HK-2 (cell line): Measurements from ENCODE around the gene KLHL17.
"Not testable (repeated sequence)": the region's sequence is repeated elsewhere in the genome, so short reads cannot be mapped to it uniquely, and the experiment has no call there.

ENCODE experiments used
- DNase-seq: peaks from one replicate; pipeline ENCODE4 v3.0.0-alpha.2; 2018; ENCODE audit not compliant: unreplicated experiment

Gene KLHL17

DNA sequence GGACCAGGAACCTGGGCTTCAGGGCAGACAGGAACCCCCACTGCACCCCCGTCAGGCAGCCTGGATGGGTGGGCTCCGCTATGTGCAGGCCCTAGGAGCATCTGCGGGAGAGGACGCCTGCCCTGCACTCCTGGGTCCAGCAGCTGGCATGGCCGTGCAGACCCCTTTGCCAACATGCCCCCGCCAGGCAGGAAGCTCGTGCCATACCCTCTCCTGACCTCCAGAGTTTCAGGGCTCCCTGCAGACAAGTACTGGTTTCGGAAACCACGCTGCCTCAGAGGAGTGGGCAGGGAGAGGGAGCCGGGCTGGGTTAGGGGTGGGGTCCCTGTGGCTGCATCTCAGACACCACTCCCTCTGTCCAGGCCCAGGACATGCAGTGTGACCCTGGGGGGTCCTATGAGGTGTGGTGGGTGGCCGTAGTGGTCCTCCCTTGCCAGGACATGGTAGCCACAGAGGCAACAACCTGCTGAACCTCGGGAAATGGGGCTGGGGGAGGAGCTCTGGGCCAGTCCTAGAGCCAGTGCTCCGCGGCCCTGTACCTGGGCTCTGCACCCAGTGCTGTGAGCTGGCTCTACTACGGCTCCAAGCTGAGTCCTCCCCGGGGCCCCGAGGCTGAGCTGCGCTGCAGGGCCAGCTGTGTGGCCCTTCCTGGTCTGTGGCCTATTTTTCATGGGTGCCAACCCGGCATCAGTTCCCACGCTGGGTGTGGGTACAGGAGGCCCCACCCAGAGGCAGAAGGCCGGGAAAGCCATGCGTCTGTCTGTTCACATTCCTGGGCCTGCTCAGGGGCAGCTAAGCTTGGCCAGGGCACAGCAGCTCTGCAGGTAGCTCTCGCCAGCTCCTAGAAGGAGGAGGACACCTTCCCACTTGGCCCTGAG lies 7.3 kb downstream of the KLHL17 start:
- DNase-seq: no peak

DNA sequence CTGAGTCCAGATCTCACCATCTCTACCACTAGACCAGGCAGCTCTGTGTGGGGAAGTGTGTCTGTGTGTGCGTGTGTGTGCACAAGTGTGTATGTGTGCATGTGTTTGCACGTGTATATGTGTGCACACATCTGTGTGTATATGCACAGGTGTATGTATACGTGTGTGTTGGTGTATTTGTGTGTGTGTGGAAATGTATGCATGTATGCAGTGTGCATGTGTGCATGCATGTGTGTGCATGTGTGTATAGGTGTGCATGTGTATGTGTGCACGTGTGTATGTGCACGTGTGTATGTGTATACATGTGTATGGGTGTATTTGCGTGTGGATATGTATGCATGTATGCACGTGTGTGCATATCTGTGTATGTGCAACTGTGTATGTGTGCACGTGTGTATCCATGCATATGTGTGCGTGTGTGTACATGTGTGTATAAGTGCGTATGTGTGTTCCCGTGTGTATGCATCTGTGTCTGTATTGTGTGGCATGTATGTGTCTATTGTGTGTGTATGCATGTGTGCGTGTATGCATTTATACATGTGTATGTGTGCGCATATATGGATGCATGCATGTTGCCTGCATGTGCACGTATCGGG lies 9.0 kb downstream of the KLHL17 start:
- no peak for DNase-seq

DNA sequence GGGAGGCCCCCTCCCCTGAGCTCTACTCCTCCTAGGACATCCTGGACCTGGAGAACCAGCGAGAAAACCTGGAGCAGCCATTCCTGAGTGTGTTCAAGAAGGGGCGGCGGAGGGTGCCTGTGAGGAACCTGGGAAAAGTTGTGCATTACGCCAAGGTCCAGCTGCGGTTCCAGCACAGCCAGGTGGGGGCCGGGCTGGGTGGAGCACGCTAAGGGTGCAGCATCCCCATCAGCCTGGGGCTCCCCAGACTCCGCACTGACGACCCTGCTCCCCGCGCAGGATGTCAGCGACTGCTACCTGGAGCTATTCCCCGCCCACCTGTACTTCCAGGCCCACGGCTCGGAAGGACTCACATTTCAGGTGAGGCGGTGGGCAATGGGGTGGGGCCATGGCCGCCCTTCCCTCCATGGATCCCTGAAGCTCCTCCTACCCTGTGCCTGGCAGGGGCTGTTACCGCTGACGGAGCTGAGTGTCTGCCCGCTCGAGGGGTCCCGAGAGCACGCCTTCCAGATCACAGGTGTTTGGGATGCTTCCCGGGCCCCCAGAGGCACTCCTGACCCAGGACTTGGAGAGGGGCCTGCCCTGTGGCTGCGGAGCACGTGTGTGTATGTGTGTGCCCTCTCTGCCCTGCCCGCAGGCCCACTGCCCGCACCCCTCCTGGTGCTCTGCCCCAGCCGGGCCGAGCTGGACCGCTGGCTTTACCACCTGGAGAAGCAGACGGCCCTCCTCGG lies 10.0 kb downstream of the KLHL17 start:
- DNase-seq: no peak

DNA sequence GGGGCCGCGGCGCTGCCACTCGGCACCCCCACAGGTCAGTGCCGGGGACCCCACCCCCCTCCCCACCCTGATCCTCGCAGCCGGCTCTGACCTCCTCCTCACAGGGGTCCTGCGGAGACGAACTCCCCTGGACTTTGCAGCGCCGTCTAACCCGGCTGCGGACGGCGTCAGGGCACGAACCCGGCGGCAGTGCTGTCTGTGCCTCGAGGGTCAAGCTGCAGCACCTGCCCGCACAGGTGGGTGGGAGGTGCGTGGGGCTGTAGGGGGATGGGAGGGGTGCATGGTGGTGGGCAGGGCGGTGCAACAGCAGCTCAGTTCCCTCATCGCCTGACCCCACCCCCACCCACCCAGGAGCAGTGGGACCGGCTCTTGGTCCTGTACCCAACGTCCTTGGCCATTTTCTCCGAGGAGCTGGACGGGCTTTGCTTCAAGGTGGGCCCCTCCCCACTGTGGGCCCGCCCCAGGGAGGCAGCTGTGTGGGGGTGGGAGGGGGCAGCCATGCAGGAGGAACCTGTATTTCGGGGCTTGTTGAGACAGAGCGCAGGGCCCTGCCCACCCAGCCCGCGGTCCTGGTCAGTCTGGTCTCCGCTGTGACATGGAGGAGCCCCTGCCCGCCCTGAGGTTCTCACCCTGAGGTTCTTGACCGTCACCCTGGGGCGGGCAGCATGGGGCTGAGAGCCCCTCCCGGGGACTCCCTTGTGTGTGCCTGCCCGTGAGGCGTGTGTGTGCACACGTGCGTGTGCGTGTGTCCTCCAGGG lies 10.8 kb downstream of the KLHL17 start:
- no peak for DNase-seq

DNA sequence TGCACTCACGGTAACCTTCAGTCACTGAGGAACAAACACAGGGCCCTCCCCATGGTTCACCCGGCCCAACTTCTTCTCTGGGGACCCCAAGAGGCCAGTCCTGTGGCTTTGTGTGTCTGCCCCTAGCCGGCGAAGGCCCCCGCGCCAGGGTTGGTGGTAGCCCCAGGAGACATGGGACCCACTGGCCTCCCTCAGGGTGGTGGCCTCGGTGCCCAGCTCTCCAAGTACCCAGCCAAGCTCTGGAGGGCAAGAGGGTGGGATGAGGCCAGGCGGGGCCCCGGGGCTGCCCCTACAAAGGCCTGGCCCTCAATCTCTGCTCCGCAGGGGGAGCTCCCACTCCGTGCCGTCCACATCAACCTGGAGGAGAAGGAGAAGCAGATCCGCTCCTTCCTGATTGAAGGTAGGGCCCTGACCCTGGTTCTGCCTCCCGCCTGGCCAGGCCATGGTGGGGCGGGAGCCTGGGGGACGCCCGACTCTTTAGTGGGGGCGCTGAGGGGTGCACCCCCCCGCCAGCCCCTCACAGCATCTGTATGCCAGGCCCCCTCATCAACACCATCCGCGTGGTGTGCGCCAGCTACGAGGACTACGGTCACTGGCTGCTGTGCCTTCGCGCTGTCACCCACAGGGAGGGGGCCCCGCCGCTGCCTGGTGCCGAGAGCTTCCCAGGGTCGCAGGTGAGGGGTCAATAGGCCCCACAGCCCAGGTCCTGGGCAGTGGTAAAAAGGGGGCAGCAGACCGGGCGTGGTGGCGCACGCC lies 11.5 kb downstream of the KLHL17 start:
- DNase-seq: no peak

DNA sequence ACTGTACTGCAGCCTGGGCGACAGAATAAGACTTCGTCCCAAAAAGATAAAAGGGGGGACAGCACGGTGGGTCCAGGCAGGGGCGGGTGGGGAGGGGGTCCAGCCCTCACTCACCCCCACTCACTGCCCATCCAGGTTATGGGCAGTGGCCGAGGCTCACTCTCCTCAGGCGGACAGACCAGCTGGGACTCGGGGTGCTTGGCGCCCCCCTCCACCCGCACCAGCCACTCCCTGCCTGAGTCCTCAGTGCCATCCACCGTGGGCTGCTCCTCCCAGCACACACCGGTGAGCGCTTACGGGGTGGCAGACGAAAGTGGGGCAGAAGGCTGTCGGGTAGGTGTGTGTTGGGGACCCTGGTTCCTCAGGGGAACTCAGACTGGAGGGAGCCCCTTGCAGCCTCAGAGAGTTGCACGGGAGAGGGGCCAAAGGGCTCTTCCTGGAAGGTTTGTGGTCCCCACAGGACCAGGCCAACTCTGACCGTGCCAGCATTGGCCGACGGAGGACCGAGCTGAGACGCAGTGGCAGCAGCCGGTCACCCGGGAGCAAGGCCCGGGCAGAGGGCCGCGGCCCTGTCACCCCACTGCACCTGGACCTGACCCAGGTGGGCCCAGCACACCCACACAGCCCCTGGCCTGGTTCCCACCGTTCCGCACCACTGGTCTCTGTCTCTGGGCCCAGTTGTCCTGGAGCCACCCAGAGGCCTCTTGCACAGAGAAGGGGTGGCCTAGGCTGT lies 12.5 kb downstream of the KLHL17 start:
- no peak for DNase-seq

DNA sequence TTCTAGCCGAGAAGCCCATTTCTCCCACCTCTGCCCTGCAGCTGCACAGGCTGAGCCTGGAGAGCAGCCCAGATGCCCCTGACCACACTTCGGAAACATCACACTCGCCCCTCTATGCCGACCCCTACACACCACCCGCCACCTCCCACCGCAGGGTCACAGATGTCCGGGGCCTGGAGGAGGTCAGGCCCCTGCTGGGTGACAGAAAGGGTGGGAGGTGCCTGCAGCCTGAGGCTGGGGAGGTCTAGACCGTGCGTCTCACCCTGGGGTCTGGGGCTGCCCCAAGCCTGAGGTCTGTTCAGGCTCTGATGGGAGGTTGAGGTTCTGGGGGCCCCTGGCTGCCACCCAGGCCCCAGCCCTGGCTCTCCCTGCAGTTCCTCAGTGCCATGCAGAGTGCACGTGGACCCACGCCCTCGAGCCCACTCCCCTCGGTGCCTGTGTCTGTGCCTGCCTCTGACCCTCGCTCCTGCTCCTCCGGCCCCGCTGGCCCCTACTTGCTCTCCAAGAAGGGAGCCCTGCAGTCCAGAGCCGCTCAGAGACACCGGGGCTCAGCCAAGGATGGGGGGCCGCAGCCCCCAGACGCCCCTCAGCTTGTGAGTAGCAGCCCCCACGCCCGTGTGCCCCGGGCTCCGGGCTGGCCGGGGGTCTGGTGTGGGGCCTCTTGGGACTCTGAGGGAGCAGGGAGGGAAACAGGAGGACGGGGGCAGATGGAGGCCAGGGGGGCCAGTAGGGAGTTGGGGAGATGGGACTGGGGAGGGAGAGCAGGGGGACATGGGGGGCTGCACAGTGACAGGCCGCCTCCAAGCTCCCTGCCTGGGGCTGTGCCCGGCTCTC lies 13.3 kb downstream of the KLHL17 start:
- no peak for DNase-seq

DNA sequence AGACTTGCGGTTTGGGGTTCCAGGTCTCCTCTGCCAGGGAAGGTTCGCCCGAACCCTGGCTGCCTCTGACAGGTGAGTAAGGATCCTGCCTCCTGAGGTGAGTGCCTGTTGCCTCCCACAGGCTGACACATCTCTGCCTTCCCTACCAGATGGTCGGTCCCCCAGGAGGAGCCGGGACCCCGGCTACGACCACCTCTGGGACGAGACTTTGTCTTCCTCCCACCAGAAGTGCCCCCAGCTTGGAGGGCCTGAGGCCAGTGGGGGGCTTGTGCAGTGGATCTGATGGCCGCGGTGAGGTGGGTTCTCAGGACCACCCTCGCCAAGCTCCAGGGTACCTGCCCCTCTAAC lies 13.9 kb downstream of the KLHL17 start:
- no peak for DNase-seq

DNA sequence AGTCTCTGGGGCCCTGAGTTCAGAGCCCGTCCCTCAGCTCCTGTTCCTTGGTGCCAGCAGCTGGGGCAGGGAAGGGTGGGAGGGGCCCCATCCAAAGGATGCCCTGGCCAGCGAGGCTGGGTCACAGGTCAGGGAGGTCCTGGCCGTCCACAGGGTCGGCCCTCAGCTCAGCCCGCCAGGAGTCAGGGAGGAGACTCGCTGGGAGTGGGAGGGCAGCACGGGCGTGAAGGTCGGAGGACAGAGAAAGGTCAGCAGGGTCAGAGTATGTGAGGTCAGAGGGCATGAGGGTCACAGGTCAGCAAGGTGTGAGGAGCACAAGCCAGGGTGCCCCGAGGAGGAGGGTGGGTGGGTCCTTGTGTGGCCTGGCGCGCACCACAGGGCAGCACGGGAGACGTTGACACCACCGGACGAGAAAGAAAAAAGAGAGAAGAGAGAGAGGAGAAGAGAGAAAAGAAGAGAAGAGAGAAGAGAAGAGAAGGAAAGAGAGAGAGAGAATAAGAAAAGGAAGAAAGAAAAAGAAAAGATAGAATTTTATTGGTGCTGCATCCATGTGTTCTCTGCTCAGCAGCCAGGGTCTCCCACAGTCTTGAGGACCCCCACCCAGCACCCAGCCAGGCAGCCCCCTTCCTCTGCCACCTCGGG lies 14.4 kb downstream of the KLHL17 start:
- DNase-seq: no peak

DNA sequence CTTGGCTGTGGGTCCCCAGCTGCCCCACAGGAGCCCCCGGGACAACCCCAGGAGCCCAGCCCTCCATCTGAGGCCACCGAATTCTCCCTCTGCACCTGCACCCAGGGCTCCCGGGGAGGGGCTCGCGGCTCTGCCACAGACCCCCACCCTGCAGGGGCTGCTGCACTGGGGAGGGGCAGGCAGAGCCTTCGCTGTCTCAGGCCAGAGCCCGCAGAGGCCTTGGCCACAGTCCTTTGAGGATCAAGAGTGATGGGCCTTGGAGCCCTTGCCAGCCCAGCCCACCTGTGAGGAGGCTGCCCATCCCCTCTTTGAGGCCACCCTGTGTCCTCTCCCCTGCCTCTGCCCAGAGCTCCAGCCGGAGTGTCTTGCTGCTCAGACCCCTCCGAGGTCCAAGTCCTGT lies 15.0 kb downstream of the KLHL17 start:
- no peak for DNase-seq

DNA sequence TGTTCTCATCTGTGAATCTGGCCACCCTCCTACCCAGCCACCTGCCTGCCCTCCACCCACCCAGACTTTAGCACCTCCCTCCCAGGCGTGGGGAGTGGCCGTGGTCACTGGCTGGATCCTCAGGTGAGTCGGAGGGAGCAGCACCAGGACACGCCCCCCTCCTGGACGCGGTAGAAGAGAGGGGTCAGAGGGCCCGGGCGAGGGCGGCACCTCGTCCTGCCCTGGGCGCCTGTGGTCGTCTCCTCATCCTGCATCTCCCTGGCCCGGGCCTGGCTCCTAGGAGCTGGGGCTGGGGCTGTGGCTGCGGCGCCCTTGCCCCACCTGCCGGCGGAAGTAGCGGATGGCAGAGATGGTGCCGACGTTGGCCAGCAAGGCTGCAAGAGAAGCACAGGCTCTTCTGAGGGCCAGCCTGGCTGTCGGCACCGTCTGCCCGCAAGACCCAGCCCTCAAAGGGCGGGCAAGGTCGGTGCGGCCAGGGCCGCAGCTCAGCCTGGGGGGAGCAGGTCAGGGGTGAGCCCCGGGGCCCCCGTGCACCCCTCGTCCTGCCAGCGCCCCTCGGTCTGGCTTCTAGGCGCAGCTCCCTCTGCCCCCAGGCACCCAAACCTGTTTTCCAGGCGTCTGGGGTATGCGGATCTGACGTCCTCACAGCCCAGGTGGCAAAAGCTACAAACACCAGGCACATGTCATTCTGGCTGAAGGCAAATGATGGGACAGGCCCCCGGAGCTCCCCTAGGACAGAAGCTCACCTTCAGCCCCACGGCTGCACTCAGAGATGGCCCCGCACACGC lies 15.7 kb downstream of the KLHL17 start:
- peak; percentile 81 for DNase-seq

DNA sequence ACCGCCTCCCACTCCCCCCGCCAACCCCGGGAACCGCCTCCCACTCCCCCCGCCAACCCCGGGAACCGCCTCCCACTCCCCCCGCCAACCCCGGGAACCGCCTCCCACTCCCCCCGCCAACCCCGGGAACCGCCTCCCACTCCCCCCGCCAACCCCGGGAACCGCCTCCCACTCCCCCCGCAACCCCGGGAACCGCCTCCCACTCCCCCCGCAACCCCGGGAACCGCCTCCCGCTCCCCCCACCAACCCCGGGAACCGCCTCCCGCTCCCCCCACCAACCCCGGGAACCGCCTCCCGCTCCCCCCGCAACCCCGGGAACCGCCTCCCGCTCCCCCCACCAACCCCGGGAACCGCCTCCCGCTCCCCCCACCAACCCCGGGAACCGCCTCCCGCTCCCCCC lies 16.4 kb downstream of the KLHL17 start:
- DNase-seq: not testable (repeated sequence)

DNA sequence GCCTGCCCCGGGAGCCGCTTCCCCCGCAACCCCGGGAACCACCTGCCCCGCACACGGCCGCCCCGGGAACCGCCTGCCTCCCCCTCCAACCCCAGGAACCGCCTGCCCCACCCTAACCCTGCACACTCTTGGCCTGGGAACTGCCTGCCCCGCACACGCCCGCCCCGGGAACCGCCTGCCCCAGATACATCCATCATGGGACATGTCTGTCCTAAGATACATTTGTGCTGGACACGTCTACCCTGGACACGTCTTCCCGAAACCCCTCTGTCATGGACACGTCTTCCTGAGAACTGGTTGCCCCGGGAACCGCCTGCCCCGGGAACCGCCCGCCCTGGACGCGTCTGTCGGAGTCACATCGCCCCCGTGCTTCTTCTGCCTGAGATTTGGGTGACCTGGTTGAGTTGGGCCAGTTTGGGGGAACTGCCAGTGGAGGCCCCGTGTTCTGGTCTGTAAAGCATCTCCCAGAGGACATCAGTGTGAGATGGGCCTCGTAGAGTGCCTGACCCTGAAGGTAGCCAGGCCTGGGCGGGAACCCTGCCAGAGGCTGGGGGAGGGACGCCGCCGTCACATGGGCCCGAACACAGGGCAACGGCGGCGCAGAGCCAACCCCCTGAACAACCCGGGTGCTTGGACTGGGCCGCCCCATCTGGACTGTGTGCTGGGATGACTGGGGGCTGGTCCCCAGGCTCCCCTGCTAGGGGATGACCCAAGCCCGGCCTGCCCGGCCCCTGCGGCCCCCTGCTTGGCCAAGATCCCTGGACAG lies 17.9 kb downstream of the KLHL17 start:
- DNase-seq: no peak

DNA sequence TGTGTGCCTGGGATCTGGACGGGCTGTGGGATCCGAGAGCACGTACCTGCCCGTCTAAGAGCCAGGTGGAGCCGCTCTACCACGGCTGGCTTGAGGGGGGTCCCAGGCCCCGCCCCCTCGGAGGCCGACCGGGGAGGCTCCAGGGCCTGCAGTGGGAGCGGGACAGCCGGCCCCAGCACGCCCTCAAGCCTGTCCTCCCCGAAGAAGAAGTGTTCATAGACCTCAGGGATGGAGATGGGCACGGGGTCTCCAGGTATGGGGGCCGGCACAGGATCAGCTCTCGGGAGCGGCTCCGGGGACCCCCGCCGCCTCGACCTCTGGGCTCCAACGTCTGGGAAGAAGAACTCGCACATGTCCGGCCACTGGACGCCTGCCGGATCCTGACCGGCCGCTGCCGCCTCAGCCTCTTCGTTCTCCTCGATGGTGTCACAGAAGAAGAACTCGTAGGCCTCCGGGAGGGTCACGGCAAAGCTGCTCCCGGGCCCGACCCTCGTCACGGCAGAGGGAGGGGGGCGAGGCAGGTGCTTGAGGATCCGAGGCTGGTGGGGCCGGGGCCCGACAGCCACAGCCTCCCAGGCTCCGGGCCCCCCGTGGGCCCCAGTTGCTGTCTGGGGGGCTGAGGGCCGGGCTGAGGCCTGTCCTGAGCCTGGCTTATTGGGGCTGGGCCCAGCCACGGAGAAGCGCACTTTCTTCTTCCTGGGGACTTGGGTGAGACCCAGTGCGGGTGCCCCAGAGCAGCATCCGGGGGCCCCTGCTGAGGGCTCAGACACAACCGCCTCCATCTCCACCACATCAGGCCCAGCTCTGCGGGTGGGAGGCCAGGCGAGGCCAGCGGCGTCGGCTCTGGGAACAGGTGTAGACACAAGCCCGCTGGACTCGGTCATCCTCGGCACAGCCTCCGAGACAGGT lies 18.7 kb downstream of the KLHL17 start:
- DNase-seq: no peak

DNA sequence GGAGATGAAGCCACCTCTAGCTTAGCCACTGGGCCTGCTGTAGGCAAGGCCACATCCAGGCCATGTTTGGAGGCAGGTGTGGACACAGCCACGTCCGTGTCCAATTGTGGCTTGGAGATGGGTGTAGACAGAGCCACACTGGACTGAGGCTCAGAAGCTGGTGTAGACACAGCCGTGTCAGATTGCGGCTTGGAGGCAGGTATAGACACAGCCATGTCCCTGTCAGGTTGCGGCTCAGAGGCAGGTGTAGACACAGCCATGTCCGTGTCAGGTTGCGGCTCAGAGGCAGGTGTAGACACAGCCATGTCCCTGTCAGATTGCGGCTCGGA lies 19.3 kb downstream of the KLHL17 start:
- no peak for DNase-seq

DNA sequence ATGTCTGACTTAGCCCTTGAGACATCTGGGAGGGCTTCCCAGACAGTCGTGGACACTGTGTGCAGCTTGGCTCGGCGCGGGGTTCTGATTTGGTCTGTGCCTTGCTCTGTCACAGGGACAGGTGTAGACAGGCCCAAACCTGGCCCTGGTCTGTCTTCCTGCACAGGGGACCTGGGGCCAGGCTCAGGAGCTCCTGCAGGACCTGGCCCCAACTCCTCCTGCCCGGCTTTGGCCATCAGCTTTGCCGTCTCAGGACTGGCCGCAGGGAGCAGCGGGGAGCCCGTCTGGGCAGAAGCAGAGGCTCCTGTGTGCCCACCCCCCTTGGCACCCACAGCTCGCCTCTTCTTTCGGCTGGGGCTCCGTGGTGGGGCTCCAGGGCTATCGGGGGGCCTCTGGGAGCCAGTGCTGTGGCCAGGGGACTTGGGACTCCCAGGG lies 19.8 kb downstream of the KLHL17 start:
- no peak for DNase-seq
